Measurements from ENCODE around the gene KCNJ15.

KCNJ15 gene

GRCh38 chr21:38263493-38263892 is 6.7 kb downstream of the KCNJ15 start:
- no peak for DNase-seq (ENCODE audit: low read depth)
- no peak overlapping the region for H3K4me3 ChIP-seq (ENCODE audit: low read length)
- no peak for TF ChIP-seq CTCF (conservative IDR thresholded peaks at IDR 0.05; ENCODE audit: low read depth, low read length)

GRCh38 chr21:38264571-38264970 is 7.8 kb downstream of the KCNJ15 start:
- TF ChIP-seq CTCF (conservative IDR thresholded peaks at IDR 0.05; ENCODE audit: low read depth, low read length) = no peak
- DNase-seq (ENCODE audit: low read depth) = no peak
- no peak overlapping the region for H3K4me3 ChIP-seq (ENCODE audit: low read length)

- no peak for DNase-seq (ENCODE audit: low read depth)
- no peak for TF ChIP-seq CTCF (conservative IDR thresholded peaks at IDR 0.05; ENCODE audit: low read depth, low read length)
- H3K4me3 ChIP-seq (ENCODE audit: low read length) = no peak overlapping the region
Measured at GRCh38 chr21:38265166-38265565, 8.4 kb downstream of the KCNJ15 start.

GRCh38 chr21:38266732-38267131 is 9.9 kb downstream of the KCNJ15 start:
- H3K4me3 ChIP-seq (ENCODE audit: low read length) = no peak overlapping the region
- DNase-seq (ENCODE audit: low read depth) = no peak
- no peak for TF ChIP-seq CTCF (conservative IDR thresholded peaks at IDR 0.05; ENCODE audit: low read depth, low read length)

- TF ChIP-seq CTCF (conservative IDR thresholded peaks at IDR 0.05; ENCODE audit: low read depth, low read length) = no peak
- no peak overlapping the region for H3K4me3 ChIP-seq (ENCODE audit: low read length)
- DNase-seq (ENCODE audit: low read depth) = no peak
Measured at GRCh38 chr21:38267136-38267755, 10.5 kb downstream of the KCNJ15 start.

GRCh38 chr21:38267991-38268863 is 11.4 kb downstream of the KCNJ15 start:
- no peak for DNase-seq (ENCODE audit: low read depth)
- no peak for TF ChIP-seq CTCF (conservative IDR thresholded peaks at IDR 0.05; ENCODE audit: low read depth, low read length)
- H3K4me3 ChIP-seq (ENCODE audit: low read length) = no peak overlapping the region

Data from retinal pigment epithelial cell (primary cell).